Epidermal melanocyte (primary cell): ENCODE results near the gene HSPA4L.

Experiments used
- DNase-seq: peaks from one replicate; pipeline ENCODE4 v3.0.0; 2011; ENCODE audit warnings: low spot score; ENCODE audit not compliant: insufficient read length

The HSPA4L gene

GRCh38 chr4:127783955-127784770 is 2.0 kb downstream of the HSPA4L start:
- no peak for DNase-seq

GRCh38 chr4:127788517-127788916 is 6.4 kb downstream of the HSPA4L start:
- no peak for DNase-seq

GRCh38 chr4:127791391-127791790 is 9.3 kb downstream of the HSPA4L start:
- no peak for DNase-seq

GRCh38 chr4:127793528-127793927 is 11.4 kb downstream of the HSPA4L start:
- DNase-seq = no peak

GRCh38 chr4:127799711-127800110 is 17.6 kb downstream of the HSPA4L start:
- DNase-seq = no peak

- DNase-seq = no peak
Observed at GRCh38 chr4:127809173-127809800, 27.2 kb downstream of the HSPA4L start.

GRCh38 chr4:127810551-127810950 is 28.4 kb downstream of the HSPA4L start:
- no peak for DNase-seq

- DNase-seq = no peak
Observed at GRCh38 chr4:127822430-127822829, 40.3 kb downstream of the HSPA4L start.

GRCh38 chr4:127828121-127828520 is 46.0 kb downstream of the HSPA4L start:
- DNase-seq = no peak

GRCh38 chr4:127829014-127829413 is 46.9 kb downstream of the HSPA4L start:
- DNase-seq = no peak

GRCh38 chr4:127832585-127832984 is 50.5 kb downstream of the HSPA4L start:
- DNase-seq = no peak

GRCh38 chr4:127843704-127844600 is 61.8 kb downstream of the HSPA4L start:
- no peak for DNase-seq

GRCh38 chr4:127844601-127845116 is 62.5 kb downstream of the HSPA4L start:
- DNase-seq = no peak

GRCh38 chr4:127846061-127846460 is 63.9 kb downstream of the HSPA4L start:
- DNase-seq = no peak

- DNase-seq = no peak
Observed at GRCh38 chr4:127846765-127847164, 64.6 kb downstream of the HSPA4L start.

- DNase-seq = no peak
Observed at GRCh38 chr4:127849505-127850234, 67.5 kb downstream of the HSPA4L start.

GRCh38 chr4:127852661-127853060 is 70.5 kb downstream of the HSPA4L start:
- no peak for DNase-seq

- no peak for DNase-seq
Observed at GRCh38 chr4:127856196-127856812, 74.2 kb downstream of the HSPA4L start.

GRCh38 chr4:127856813-127857447 is 74.8 kb downstream of the HSPA4L start:
- DNase-seq = peak; percentile 28

- no peak for DNase-seq
Observed at GRCh38 chr4:127857641-127858040, 75.5 kb downstream of the HSPA4L start.
